HG03103 (cell line): ENCODE measurements around the gene P2RY12.

Experiments used
- ATAC-seq: cut with Tn5 transposase; IDR thresholded peaks from one replicate; pipeline ENCODE4 v1.9.1; 2021; ENCODE audit warnings: low read depth; ENCODE audit not compliant: unreplicated experiment

P2RY12 gene

DNA sequence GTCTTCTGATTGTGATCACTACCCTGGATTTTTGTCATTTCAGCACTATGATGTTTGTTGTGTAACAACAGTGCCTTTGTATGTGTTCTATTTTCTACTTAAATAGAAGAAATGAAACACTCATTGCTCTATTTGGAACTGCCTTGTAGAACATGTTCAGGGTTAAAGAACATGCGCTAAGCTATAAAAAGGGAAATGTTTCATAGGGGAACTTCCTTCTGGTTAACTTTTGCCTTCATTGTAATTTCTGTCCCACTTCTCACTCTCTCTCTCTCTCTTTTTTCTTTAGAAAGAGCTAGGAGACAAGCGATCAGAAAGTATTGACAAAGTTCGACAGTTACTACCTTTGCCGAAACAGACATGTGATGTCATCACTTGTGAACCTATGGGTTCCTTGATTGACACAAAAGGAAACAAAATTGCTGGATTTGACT is at the start of gene P2RY12:
TSS of gene P2RY12 (minus strand) at position 13 of the 434 bp plus-strand sequence. CDS start 45,908 bp downstream, outside the sequence.
- peak; percentile 48 for ATAC-seq

- no peak for ATAC-seq
Observed at GRCh38 chr3:151432616-151433372, 48.2 kb upstream of the P2RY12 start.

GRCh38 chr3:151431940-151432339 is 47.4 kb upstream of the P2RY12 start:
- no peak for ATAC-seq

GRCh38 chr3:151430821-151431484 is 46.4 kb upstream of the P2RY12 start:
- no peak for ATAC-seq

DNA sequence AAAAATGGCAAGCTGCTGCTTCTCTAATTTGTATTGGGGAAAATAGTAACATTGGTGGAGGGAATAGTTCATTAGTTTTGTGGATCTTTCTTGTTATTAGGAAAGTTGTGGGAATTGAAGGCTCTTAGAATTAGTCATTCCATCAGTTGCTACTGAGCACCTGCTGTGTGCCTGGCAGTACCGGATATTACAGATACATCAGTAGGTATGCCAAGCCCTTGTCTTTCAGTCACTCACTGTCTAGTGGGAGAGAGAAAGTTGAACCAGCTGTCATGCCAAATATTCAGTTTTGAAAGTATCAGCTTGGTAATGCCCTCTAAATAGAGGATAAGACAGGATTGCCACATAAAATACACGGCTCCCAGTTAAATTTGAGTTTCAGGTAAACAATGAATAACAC is 43.8 kb upstream of the P2RY12 start:
- no peak for ATAC-seq

DNA sequence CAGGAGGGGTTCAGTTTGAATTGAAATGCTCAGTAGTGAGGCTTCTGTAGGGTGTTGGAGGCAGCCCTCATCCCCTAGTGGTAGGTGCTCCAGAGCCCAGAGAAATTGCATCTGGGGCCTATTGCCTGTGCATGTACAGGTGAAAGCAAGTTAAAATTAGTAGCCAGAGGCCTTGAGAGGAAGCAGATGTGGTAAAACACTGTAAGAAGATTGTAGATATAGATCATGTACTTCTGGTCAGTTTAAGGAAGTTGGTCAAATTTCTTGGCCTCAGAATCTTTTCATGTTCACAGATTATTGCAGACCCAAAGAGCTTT is 41.7 kb upstream of the P2RY12 start:
- ATAC-seq: peak; percentile 80

DNA sequence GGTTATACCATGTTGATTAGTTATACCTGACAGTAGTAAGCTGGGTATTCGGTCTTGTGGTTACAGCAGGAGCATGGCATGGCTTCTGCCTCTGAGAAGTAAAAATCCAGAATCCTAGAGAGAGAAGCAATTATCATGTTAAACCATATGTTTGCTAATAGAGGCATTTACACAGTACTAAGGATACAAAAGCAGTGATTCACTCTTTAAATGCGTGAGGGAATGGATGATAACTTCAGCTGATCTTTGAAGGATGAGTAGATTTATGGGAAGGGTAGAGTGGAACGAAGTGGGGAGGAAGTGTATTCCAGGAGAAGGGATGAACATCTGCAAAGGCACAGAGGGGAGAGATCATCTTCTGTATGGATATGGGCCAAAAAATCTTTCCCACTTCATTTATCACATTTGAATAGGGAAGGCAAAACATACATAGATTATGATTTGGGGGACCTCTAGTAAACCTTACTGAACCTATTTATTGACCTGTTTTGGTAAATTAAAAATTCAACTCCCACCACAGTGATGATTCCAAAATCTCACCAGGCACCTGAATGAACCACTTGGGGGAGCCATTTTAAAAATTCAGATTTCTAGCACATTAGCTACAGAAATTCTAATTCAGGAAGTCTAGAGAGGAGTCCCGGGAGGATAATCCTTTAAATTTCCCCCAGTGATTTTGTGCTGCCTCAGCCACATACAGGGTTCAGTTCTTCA is 41.2 kb upstream of the P2RY12 start:
- peak; percentile 5 for ATAC-seq

DNA sequence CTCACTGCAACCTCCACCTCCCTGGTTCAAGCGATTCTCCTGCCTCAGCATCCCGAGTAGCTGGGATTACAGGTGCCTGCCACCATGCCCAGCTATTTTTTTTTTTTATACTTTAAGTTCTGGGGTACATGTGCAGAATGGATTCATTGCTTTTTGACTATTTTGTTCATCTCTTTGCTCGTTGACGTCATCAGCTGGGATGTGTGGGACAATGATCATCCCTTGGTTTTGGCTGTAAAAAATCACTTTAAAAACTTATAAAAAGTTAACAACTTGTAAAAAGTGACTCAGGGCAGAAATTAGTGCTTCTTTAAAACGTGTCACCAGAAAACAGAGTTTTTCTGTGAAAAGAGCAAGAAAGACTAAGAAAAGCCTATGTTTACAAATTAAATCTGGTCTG is 38.5 kb upstream of the P2RY12 start:
- no peak for ATAC-seq

GRCh38 chr3:151421938-151422337 is 37.4 kb upstream of the P2RY12 start:
- ATAC-seq: no peak

DNA sequence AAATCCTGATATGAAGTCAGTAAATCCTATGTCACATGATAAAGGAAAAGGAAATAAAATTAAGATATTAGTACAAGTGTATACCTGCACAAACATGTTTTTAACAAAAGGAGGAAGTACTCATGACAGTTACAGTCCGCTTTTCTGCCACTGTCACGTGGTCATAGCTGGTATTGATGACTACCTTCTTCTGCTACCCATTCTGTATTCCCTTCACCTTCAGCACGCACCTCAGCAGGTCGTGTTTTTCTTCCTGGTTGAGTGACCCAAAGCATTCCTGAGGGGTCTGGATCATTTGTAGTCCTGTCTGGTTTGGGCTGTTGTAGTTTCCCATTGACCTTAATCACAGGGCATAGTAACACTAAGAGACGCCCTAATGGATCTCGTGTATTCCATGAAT is 35.3 kb upstream of the P2RY12 start:
- ATAC-seq: no peak

GRCh38 chr3:151415289-151415688 is 30.7 kb upstream of the P2RY12 start:
- ATAC-seq: no peak

DNA sequence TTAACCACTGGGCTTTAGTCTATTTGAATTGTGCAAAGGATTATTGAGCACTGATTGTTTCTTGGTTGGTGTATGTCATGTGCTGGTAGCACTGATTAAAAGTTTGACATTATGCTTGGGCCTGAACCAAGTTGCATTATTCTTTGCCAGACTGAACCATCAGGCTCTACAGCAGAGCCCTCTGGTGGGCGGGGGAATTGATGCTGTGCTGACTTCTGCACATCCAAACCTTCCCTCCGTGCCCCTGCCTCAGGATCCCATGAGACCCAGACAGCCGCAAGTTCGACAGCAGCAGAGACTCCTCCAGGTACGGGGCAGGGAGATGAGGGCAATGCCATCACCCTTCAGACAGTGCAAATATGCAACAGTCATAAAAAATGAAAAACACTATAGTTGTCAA is 28.4 kb upstream of the P2RY12 start:
- no peak for ATAC-seq

- no peak for ATAC-seq
Observed at GRCh38 chr3:151410891-151411559, 26.5 kb upstream of the P2RY12 start.

- ATAC-seq: no peak
Observed at GRCh38 chr3:151407928-151408327, 23.4 kb upstream of the P2RY12 start.

- ATAC-seq: peak; percentile 74
Observed at GRCh38 chr3:151404316-151404715, 19.8 kb upstream of the P2RY12 start.

- no peak for ATAC-seq
Observed at GRCh38 chr3:151403246-151403645, 18.7 kb upstream of the P2RY12 start.

GRCh38 chr3:151402349-151402748 is 17.8 kb upstream of the P2RY12 start:
- no peak for ATAC-seq

DNA sequence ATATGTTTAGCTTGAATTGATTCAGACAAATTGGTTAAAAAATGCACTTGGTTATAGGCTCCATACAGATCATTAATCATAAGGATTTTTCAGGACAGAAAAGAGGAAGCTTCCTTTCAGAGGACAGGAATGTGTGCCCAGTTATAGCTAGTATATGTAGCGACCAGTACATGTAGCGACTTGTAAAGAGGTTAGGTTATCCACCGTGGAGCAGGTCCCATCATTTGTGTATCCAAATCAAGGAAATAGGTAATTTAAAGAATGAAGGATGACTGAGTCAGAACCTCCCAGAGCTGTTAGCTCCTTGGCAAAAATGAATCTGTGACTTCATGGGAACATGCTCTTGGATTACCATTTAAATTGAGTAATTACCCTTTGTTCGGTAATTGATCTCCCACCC is 15.8 kb upstream of the P2RY12 start:
- no peak for ATAC-seq

DNA sequence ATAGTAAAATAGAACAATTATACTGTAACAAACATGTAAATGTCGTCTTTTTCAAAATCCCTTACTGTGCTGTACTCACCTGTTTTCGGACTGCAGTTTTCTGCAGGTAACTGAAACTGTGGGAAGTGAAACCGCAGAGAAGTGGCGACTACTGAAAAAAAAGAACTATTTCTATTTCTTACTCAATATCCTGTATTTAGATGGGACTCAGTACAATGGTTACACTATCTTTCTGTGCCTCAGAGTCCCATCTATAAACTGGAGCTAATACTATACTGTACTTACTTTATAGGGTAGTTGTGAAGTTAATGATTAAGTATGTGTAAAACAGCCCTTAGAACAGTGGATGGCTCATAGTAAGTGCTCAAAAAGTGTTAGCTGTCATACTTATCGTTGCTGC is 14.3 kb upstream of the P2RY12 start:
- peak; percentile 54 for ATAC-seq

- no peak for ATAC-seq
Observed at GRCh38 chr3:151395806-151396205, 11.3 kb upstream of the P2RY12 start.

- ATAC-seq: no peak
Observed at GRCh38 chr3:151394611-151395010, 10.1 kb upstream of the P2RY12 start.
